ENCODE results near the gene PRR18. TPM values are rescaled to one million over a fixed set of nuclear protein-coding genes. Genes with fewer than 3 reads are reported as not detected.
A peak's percentile ranks its signal among the peaks of the same experiment; 100 is the strongest.

PRR18 gene
- total RNA-seq, 1 experiment from 2014 or later = not detected

GRCh38 chr6:166266336-166266735 lies 41.9 kb downstream of the PRR18 start:
- TF ChIP-seq EZH2phosphoT487 (IDR thresholded peaks at IDR 0.05; ENCODE audit: borderline replicate concordance, low read length) (no peak), EZH2 (IDR thresholded peaks at IDR 0.05; ENCODE audit: low read length, unreplicated experiment) (no peak), CTCF (conservative IDR thresholded peaks at IDR 0.05; ENCODE audit: low read depth, low read length) (no peak)
- Histone ChIP-seq H3K9ac (ENCODE audit: low read length) (no peak overlapping the region), H3K27me3 (ENCODE audit: low read length) (no peaks in the 10 kb centered on the region), H3K36me3 (ENCODE audit: low read depth, low read length) (no peaks in the 10 kb centered on the region), H3K4me3 (ENCODE audit: low read length) (no peak overlapping the region), H2AFZ (ENCODE audit: low read length) (no peak overlapping the region), H3K27ac (ENCODE audit: low read length) (no peak overlapping the region), H3K9me3 (ENCODE audit: low read length) (no peaks in the 10 kb centered on the region), H3F3A (ENCODE audit: low read length, unreplicated experiment) (no peaks in the 10 kb centered on the region), H3K4me1 (ENCODE audit: insufficient read depth, low read length) (no peaks in the 10 kb centered on the region), H3K79me2 (ENCODE audit: low read length) (no peaks in the 10 kb centered on the region), H4K20me1 (ENCODE audit: low read length) (no peaks in the 10 kb centered on the region), H3K4me2 (ENCODE audit: low read length) (no peak overlapping the region), H3K9me2 (replicated peaks; ENCODE audit: low read length) (no peaks in the 10 kb centered on the region)
- intact Hi-C loops (cut with micrococcal nuclease) = no loop called here
- DNase-seq = peak; percentile 35
- BruUV-seq (replicated peaks) = no TSS peak
- ChIA-PET CTCF (no interaction called here), POLR2A (ENCODE audit: unreplicated experiment) (no interaction called here)
- ATAC-seq = no peak

GRCh38 chr6:166262743-166263515 lies 45.3 kb downstream of the PRR18 start:
- intact Hi-C loops (cut with micrococcal nuclease) = no loop called here
- ATAC-seq = no peak
- H3K79me2 ChIP-seq (ENCODE audit: low read length) = no peaks in the 10 kb centered on the region
- H4K20me1 ChIP-seq (ENCODE audit: low read length) = no peaks in the 10 kb centered on the region
- TF ChIP-seq EZH2phosphoT487 (IDR thresholded peaks at IDR 0.05; ENCODE audit: borderline replicate concordance, low read length) = no peak
- no peak for TF ChIP-seq CTCF (conservative IDR thresholded peaks at IDR 0.05; ENCODE audit: low read depth, low read length)
- no peak for TF ChIP-seq EZH2 (IDR thresholded peaks at IDR 0.05; ENCODE audit: low read length, unreplicated experiment)
- no peaks in the 10 kb centered on the region for H3K27me3 ChIP-seq (ENCODE audit: low read length)
- no TSS peak for BruUV-seq (replicated peaks)
- H3K4me3 ChIP-seq (ENCODE audit: low read length) = no peak overlapping the region
- H3K4me1 ChIP-seq (ENCODE audit: insufficient read depth, low read length) = peaks cover 11% of the 10 kb centered on the region; the same call in 1 of the 2 replicates
- H3F3A ChIP-seq (ENCODE audit: low read length, unreplicated experiment) = no peaks in the 10 kb centered on the region
- CTCF ChIA-PET = no interaction called here
- H3K27ac ChIP-seq (ENCODE audit: low read length) = no peak overlapping the region
- H3K36me3 ChIP-seq (ENCODE audit: low read depth, low read length) = no peaks in the 10 kb centered on the region
- no peaks in the 10 kb centered on the region for H3K9me3 ChIP-seq (ENCODE audit: low read length)
- H3K9ac ChIP-seq (ENCODE audit: low read length) = no peak overlapping the region
- POLR2A ChIA-PET (ENCODE audit: unreplicated experiment) = no interaction called here
- no peak overlapping the region for H2AFZ ChIP-seq (ENCODE audit: low read length)
- no peak for DNase-seq
- H3K9me2 ChIP-seq (replicated peaks; ENCODE audit: low read length) = no peaks in the 10 kb centered on the region
- no peak overlapping the region for H3K4me2 ChIP-seq (ENCODE audit: low read length)

GRCh38 chr6:166259296-166259977 lies 48.8 kb downstream of the PRR18 start:
- Histone ChIP-seq H2AFZ (ENCODE audit: low read length) (no peak overlapping the region), H3K36me3 (ENCODE audit: low read depth, low read length) (no peaks in the 10 kb centered on the region), H3K27me3 (ENCODE audit: low read length) (no peaks in the 10 kb centered on the region), H3K4me2 (ENCODE audit: low read length) (no peak overlapping the region), H3K4me3 (ENCODE audit: low read length) (no peak overlapping the region), H4K20me1 (ENCODE audit: low read length) (no peaks in the 10 kb centered on the region), H3K9me3 (ENCODE audit: low read length) (no peaks in the 10 kb centered on the region), H3K4me1 (ENCODE audit: insufficient read depth, low read length) (peaks cover 11% of the 10 kb centered on the region; the same call in 1 of the 2 replicates), H3K9ac (ENCODE audit: low read length) (no peak overlapping the region), H3F3A (ENCODE audit: low read length, unreplicated experiment) (no peaks in the 10 kb centered on the region), H3K79me2 (ENCODE audit: low read length) (no peaks in the 10 kb centered on the region), H3K27ac (ENCODE audit: low read length) (no peak overlapping the region), H3K9me2 (replicated peaks; ENCODE audit: low read length) (no peaks in the 10 kb centered on the region)
- no peak for ATAC-seq
- BruUV-seq (replicated peaks) = no TSS peak
- ChIA-PET CTCF (no interaction called here), POLR2A (ENCODE audit: unreplicated experiment) (no interaction called here)
- no peak for TF ChIP-seq EZH2 (IDR thresholded peaks at IDR 0.05; ENCODE audit: low read length, unreplicated experiment)
- TF ChIP-seq CTCF (conservative IDR thresholded peaks at IDR 0.05; ENCODE audit: low read depth, low read length) = no peak
- TF ChIP-seq EZH2phosphoT487 (IDR thresholded peaks at IDR 0.05; ENCODE audit: borderline replicate concordance, low read length) = no peak
- intact Hi-C loops (cut with micrococcal nuclease) = no loop called here
- DNase-seq = no peak

Data from PC-3 (cell line).